Left lung (tissue), 10 donors: Measurements from ENCODE around the gene KXD1. TPM values are rescaled to one million over a fixed set of nuclear protein-coding genes. Genes with fewer than 3 reads are reported as not detected.

Experiments
- ATAC-seq: fragments of 200-7000 bp; cut with Tn5 transposase; one replicate; pipeline ENCODE4 v1.9.1; 2020; ENCODE audit warnings: moderate library complexity
- DNase-seq, 4 donors: peaks; one replicate each; pipeline ENCODE4 v3.0.0-alpha.2; 2013 to 2020
- H3K27ac ChIP-seq, 2 donors: fragments of 200-600 bp; sonication (generic) in 1 of 2; one replicate each; pipeline versions ENCODE4 v1.5.0 to v1.8.0; 2020 to 2021
- H3K27me3 ChIP-seq, 2 donors: fragments of 200-600 bp; sonication (generic) in 1 of 2; one replicate each; pipeline versions ENCODE4 v1.5.0 to v1.8.0; 2020 to 2021
- H3K36me3 ChIP-seq, 2 donors: fragments of 200-600 bp; sonication (generic) in 1 of 2; one replicate each; pipeline versions ENCODE4 v1.5.0 to v1.8.0; 2020 to 2021
- H3K4me1 ChIP-seq, 2 donors: fragments of 200-600 bp; one replicate each; pipeline ENCODE4 v1.8.0; 2021
- H3K4me3 ChIP-seq, 2 donors: fragments of 200-600 bp; sonication (generic) in 1 of 2; one replicate each; pipeline versions ENCODE4 v1.5.0 to v1.8.0; 2020 to 2021; ENCODE audit warnings: mild to moderate bottlenecking in 1 of 2
- H3K9me3 ChIP-seq, 2 donors: fragments of 200-600 bp; sonication (generic) in 1 of 2; one replicate each; pipeline versions ENCODE4 v1.5.0 to v1.8.0; 2020 to 2021
- intact Hi-C, 2 donors: fragments of 100-400 bp; cut with DNase I; formaldehyde crosslinking; loops; one replicate each; pipeline versions ENCODE4 v1.11.2 to v1.14.2; 2022
- polyA plus RNA-seq, 6 donors: library from polyadenylated mRNA; unstranded; fragments of 120-200 nt; gene quantifications; one replicate each; pipeline ENCODE4 v1.2.1, GENCODE V29; 2013; ENCODE audit not compliant: insufficient read length in 6 of 6
- total RNA-seq, 2 donors: library from RNA; stranded (reverse); fragmentation: NEBNext Ultra II Directional; extraction: Animal tissue kit (Norgen Biotek cat#: 25700); gene quantifications; one replicate each; pipeline ENCODE4 v1.2.1, GENCODE V29; 2021
- TF ChIP-seq, protein P1 (sequence below), 2 donors: fragments of 200-600 bp; sonication (generic) in 1 of 2; IDR thresholded peaks; one replicate each; pipeline versions ENCODE4 v1.5.0 to v1.8.0; 2021; ENCODE audit warnings: antibody characterized with exemption in 2 of 2
- donor health status: DM: no; HTN: yes; CAD: no.
- donor health status: DM: no; HTN: no; CAD: no.

KXD1 gene
- total and polyA plus RNA-seq, 8 donors = 65.6 to 86.2 (median 71.2) TPM

DNA sequence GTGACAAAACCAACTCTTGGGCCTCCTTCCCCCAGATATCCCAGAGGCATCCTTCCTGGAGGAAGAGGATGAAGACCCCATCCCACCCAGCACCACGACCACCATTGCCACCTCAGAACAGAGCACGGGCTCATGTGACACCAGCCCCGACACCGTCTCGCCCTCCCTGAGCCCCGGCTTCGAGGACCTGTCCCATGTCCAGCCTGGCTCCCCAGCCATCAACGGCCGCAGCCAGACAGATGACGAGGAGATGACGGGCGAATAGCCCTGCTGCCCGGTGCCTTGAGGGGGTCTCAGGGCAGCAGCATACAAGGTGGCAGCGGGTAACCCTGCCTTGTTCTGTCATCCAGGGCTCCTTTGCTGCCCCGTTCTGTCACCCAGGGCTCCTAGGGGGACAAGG lies 10.7 kb downstream of the KXD1 start:
- Histone ChIP-seq H3K27ac (no peak overlapping the region), H3K27me3 (no peaks in the 10 kb centered on the region), H3K4me1 (peaks cover 13 to 18% of the 10 kb centered on the region in 2 donors), H3K4me3 (no peak overlapping the region), H3K9me3 (no peaks in the 10 kb centered on the region), H3K36me3 (peaks cover 0 to 71% of the 10 kb centered on the region in 2 donors)
- ATAC-seq = no peak
- intact Hi-C loops = loop anchor here in 1 of 2 donors (10.0 kb wide), 1 partner anchor 104 kb away; no protein-coding TSS in a partner anchor
- peak in 1 of 4 donors; percentile 77 for DNase-seq
- TF ChIP-seq, protein P1, sequence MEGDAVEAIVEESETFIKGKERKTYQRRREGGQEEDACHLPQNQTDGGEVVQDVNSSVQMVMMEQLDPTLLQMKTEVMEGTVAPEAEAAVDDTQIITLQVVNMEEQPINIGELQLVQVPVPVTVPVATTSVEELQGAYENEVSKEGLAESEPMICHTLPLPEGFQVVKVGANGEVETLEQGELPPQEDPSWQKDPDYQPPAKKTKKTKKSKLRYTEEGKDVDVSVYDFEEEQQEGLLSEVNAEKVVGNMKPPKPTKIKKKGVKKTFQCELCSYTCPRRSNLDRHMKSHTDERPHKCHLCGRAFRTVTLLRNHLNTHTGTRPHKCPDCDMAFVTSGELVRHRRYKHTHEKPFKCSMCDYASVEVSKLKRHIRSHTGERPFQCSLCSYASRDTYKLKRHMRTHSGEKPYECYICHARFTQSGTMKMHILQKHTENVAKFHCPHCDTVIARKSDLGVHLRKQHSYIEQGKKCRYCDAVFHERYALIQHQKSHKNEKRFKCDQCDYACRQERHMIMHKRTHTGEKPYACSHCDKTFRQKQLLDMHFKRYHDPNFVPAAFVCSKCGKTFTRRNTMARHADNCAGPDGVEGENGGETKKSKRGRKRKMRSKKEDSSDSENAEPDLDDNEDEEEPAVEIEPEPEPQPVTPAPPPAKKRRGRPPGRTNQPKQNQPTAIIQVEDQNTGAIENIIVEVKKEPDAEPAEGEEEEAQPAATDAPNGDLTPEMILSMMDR (IDR thresholded peaks at IDR 0.05) = no peak

DNA sequence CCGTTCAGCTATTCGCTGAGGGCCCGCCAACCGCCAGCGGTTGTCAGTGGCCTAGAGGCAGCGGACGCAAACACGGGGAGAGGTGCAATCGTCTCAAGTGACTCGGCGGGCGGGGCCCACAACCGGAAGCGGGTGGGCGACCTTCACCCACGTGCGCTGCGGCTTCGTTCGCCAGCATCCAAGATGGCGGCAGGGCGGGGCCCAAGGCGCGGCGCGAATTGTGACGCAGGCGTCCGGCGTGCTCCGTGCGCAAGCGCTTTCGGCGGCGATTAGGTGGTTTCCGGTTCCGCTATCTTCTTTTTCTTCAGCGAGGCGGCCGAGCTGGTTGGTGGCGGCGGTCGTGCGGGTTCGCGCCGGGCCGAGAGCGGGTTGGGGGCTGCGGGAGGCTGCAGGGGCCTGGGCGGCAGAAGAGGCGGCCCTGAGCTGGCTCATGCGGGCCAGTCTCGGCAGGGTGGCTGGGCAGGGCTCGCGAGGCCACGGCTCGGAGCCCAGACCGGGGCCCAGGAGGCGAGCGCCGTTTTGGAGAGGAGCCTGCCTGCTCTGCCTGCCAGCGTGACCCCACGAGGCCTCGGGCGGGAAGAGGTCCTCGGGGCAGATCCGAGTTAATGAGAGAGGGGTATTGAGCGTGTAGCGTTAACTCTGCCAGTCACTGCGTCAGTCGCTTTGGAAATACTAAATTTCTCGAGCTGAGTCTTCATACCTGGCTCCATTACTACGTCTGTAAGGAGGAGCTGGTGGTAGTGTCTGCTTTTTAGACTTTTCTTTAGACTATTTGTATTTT lies 14.1 kb downstream of the KXD1 start, which contains the start of gene UBA52:
UBA52 (plus strand) TSS at position 294 of the 781 bp plus-strand sequence. CDS start 1,444 bp downstream, outside the sequence.
- no peaks in the 10 kb centered on the region for H3K9me3 ChIP-seq
- ATAC-seq (peak; percentile 98), DNase-seq (peak; percentile 96 to 99 (median 98))
- H3K4me3 ChIP-seq = peak within 1 kb of the TSS; percentile 79 to 89
- TF ChIP-seq, protein P1 (IDR thresholded peaks at IDR 0.05) = no peak
- intact Hi-C loops = no loop called here
- no peaks in the 10 kb centered on the region for H3K27me3 ChIP-seq
- H3K4me1 ChIP-seq = peaks cover 16 to 21% of the 10 kb centered on the region in 2 donors
- H3K36me3 ChIP-seq = peaks cover 0 to 71% of the 10 kb centered on the region in 2 donors
- peak within 1 kb of the TSS; percentile 64 to 94 for H3K27ac ChIP-seq

DNA sequence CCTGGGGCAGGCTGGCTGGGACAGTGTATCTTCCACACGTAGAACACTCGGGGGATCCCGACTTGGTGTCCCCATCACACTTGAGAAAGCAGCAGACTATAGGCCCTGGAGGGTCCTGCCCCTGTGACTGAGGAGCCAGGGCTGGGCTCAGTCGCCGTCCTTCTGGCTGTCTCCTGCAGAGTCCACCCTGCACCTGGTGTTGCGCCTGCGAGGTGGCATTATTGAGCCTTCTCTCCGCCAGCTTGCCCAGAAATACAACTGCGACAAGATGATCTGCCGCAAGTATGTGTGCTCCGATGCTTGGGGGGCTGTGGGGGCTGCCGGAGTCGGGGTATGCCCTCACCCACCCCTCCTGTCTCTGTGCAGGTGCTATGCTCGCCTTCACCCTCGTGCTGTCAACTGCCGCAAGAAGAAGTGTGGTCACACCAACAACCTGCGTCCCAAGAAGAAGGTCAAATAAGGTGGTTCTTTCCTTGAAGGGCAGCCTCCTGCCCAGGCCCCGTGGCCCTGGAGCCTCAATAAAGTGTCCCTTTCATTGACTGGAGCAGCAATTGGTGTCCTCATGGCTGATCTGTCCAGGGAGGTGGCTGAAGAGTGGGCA lies 17.1 kb downstream of the KXD1 start:
- Histone ChIP-seq H3K4me3 (no peak overlapping the region), H3K27ac (no peak overlapping the region), H3K4me1 (peaks cover 16 to 21% of the 10 kb centered on the region in 2 donors), H3K9me3 (no peaks in the 10 kb centered on the region), H3K27me3 (no peaks in the 10 kb centered on the region), H3K36me3 (peaks cover 0 to 59% of the 10 kb centered on the region in 2 donors)
- TF ChIP-seq, protein P1 (IDR thresholded peaks at IDR 0.05) = no peak
- ATAC-seq = no peak
- intact Hi-C loops = no loop called here
- peak in 1 of 4 donors; percentile 55 for DNase-seq

DNA sequence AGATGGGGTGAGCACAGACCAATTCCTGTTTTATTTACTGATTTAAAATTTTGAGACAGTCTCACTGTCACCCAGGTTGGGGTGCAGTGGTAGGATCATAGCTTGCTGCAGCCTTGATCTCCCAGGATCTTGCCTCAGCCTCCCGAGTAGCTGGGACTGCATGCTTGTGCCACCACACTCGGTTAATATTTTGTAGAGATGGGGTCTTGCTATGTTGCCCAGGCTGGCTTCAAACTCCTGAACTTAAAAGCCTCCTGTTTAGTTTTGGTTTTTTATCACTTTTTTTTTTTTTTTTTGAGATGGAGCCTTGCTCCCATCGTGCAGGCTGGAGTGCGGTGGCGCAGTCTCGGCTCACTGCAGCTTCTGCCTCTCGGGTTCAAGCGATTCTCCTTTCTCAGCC lies 18.7 kb downstream of the KXD1 start:
- H3K4me3 ChIP-seq = no peak overlapping the region
- H3K27ac ChIP-seq = no peak overlapping the region
- peaks cover 15 to 16% of the 10 kb centered on the region in 2 donors for H3K4me1 ChIP-seq
- H3K27me3 ChIP-seq = no peaks in the 10 kb centered on the region
- H3K36me3 ChIP-seq = peaks cover 0 to 55% of the 10 kb centered on the region in 2 donors
- no peaks in the 10 kb centered on the region for H3K9me3 ChIP-seq
- ATAC-seq (no peak), DNase-seq (peak in 1 of 4 donors; percentile 23)
- intact Hi-C loops = no loop called here
- TF ChIP-seq, protein P1 (IDR thresholded peaks at IDR 0.05) = no peak

DNA sequence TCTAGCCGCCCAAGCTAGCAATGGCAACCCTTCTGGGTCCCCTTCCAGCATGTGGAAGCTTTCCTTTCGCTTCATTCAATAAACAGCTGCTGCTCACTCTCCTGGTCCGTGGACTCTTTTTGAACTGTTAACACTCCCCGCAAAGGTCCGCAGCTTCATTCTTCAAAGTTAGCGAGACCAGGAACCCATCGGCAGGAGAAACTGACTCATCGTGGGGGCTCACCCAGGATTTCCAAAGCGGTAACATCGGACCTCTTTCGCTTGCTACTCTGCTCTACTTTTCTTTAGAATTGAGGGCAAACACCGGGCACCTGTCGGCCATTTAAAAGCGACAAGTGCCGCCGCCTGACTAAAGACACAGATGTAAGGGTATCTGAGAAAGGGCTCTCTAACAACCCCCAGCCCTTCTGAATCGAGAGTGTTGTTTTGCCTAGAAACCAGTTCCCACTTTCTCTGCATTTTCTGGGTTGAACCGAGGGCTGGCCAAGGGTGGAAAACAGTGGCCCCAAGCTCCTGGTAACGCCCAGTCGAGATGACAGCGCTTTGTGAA lies 19.8 kb downstream of the KXD1 start:
- TF ChIP-seq, protein P1 (IDR thresholded peaks at IDR 0.05) = no peak
- Histone ChIP-seq H3K27me3 (no peaks in the 10 kb centered on the region), H3K27ac (no peak overlapping the region), H3K4me1 (peaks cover 11 to 13% of the 10 kb centered on the region in 2 donors), H3K4me3 (no peak overlapping the region), H3K36me3 (peaks cover 0 to 55% of the 10 kb centered on the region in 2 donors), H3K9me3 (no peaks in the 10 kb centered on the region)
- DNase-seq (peak in 1 of 4 donors; percentile 17), ATAC-seq (no peak)
- intact Hi-C loops = no loop called here
